Measurements from ENCODE around the gene UBXN2A.

UBXN2A gene

DNA sequence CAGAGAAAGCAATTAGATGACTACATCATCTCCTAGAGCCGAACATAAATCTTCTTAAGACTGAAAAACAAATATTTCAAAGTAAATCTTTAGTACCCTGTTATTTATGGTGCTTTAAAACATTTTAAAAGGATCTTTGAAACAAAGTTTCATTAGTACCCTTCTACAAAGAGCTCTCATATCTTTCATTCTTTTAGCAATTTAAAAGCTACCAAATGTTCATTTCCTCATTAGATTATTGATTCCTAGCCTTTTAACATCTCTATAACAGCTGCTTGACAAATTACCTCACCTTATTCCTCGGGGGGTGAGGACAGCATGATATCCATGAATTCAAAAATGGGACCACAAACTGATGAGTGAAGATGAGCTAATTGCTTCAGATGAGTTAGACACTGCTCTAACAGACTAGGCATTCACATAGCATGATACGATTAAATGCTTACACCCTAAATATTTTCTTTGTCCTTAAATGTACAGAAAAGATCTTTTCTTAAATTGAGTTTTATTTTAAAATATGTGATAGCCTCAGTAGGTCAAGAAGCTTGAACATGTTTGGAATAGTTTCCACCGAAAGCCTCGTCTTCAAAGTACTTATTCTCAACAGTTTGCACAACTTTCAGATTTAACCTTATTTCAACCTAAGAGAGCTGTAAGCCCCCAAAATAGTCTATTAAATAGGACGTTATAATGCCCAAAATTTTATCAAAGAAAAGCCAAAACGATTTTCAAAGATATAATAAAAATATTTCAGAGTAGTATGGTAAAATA lies 15.5 kb upstream of the UBXN2A start (continued):
- TF ChIP-seq ZNF366 (tag by site-specific recombination; conservative IDR thresholded peaks at IDR 0.05) (peak; percentile 90), MZF1 (tag by site-specific recombination; IDR thresholded peaks at IDR 0.05; ENCODE audit: borderline replicate concordance) (no peak), PATZ1 (tag by site-specific recombination; IDR thresholded peaks at IDR 0.05) (peak; percentile 49), KLF9 (tag by site-specific recombination; IDR thresholded peaks at IDR 0.05; ENCODE audit: low read depth) (0 out of 2 replicates have a peak, but pooled peaks have one; percentile 15), ZNF529 (tag by site-specific recombination; IDR thresholded peaks at IDR 0.05; ENCODE audit: insufficient replicate concordance) (no peak), ZNF664 (tag by site-specific recombination; IDR thresholded peaks at IDR 0.05) (no peak), ZXDB (tag by site-specific recombination; IDR thresholded peaks at IDR 0.05) (peak; percentile 46; the same call in 1 of the 2 replicates), KLF16 (tag by site-specific recombination; IDR thresholded peaks at IDR 0.05) (no peak), ZIC2 (tag by site-specific recombination; IDR thresholded peaks at IDR 0.05) (0 out of 2 replicates have a peak, but pooled peaks have one; percentile 22), ZNF514 (tag by site-specific recombination; IDR thresholded peaks at IDR 0.05) (no peak), ZNF24 (tag by site-specific recombination; IDR thresholded peaks at IDR 0.05) (peak; percentile 29; the same call in 1 of the 2 replicates), ZNF324 (tag by site-specific recombination; IDR thresholded peaks at IDR 0.05) (no peak), ZNF26 (tag by site-specific recombination; IDR thresholded peaks at IDR 0.05) (no peak), ZEB2 (tag by site-specific recombination; IDR thresholded peaks at IDR 0.05) (peak; percentile 68), PRDM2 (tag by site-specific recombination; IDR thresholded peaks at IDR 0.05; ENCODE audit: borderline replicate concordance) (no peak), ZNF692 (tag by site-specific recombination; IDR thresholded peaks at IDR 0.05) (0 out of 2 replicates have a peak, but pooled peaks have one; percentile 36), ZNF132 (tag by site-specific recombination; IDR thresholded peaks at IDR 0.05; ENCODE audit: borderline replicate concordance) (no peak), ZNF214 (tag by site-specific recombination; IDR thresholded peaks at IDR 0.05; ENCODE audit: borderline replicate concordance) (no peak), ZNF184 (tag by site-specific recombination; IDR thresholded peaks at IDR 0.05) (no peak)
- TF ChIP-seq, protein P1, sequence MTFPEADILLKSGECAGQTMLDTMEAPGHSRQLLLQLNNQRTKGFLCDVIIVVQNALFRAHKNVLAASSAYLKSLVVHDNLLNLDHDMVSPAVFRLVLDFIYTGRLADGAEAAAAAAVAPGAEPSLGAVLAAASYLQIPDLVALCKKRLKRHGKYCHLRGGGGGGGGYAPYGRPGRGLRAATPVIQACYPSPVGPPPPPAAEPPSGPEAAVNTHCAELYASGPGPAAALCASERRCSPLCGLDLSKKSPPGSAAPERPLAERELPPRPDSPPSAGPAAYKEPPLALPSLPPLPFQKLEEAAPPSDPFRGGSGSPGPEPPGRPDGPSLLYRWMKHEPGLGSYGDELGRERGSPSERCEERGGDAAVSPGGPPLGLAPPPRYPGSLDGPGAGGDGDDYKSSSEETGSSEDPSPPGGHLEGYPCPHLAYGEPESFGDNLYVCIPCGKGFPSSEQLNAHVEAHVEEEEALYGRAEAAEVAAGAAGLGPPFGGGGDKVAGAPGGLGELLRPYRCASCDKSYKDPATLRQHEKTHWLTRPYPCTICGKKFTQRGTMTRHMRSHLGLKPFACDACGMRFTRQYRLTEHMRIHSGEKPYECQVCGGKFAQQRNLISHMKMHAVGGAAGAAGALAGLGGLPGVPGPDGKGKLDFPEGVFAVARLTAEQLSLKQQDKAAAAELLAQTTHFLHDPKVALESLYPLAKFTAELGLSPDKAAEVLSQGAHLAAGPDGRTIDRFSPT (tag by site-specific recombination; IDR thresholded peaks at IDR 0.05): peak; percentile 65; the same call in 1 of the 2 replicates
- TF ChIP-seq, protein P2, sequence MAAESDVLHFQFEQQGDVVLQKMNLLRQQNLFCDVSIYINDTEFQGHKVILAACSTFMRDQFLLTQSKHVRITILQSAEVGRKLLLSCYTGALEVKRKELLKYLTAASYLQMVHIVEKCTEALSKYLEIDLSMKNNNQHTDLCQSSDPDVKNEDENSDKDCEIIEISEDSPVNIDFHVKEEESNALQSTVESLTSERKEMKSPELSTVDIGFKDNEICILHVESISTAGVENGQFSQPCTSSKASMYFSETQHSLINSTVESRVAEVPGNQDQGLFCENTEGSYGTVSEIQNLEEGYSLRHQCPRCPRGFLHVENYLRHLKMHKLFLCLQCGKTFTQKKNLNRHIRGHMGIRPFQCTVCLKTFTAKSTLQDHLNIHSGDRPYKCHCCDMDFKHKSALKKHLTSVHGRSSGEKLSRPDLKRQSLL (tag by site-specific recombination; IDR thresholded peaks at IDR 0.05): peak; percentile 43; the same call in 1 of the 2 replicates
- TF ChIP-seq, protein P3, sequence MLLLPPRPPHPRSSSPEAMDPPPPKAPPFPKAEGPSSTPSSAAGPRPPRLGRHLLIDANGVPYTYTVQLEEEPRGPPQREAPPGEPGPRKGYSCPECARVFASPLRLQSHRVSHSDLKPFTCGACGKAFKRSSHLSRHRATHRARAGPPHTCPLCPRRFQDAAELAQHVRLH (tag by site-specific recombination; IDR thresholded peaks at IDR 0.05): peak; percentile 64; the same call in 1 of the 2 replicates

Data from HEK293 (cell line).